Sigmoid colon (tissue), 7 donors: ENCODE measurements around the gene NDUFB6. TPM values are rescaled to one million over a fixed set of nuclear protein-coding genes. Genes with fewer than 3 reads are reported as not detected.
"Not testable (repeated sequence)": the region's sequence is repeated elsewhere in the genome, so short reads cannot be mapped to it uniquely, and the experiment has no call there.

ENCODE experiments used
- DNase-seq: peaks from one replicate; pipeline ENCODE4 v3.0.0-alpha.2; 2019
- H3K27ac ChIP-seq, 4 donors: fragments of 200-600 bp; sonication (generic); one replicate each; pipeline ENCODE4 v1.5.1; 2016 to 2019; ENCODE audit warnings: mild to moderate bottlenecking in 1 of 4
- H3K27me3 ChIP-seq, 3 donors: fragments of 200-600 bp; sonication (generic); one replicate each; pipeline ENCODE4 v1.5.1; 2019; ENCODE audit warnings: mild to moderate bottlenecking in 1 of 3
- H3K36me3 ChIP-seq, 4 donors: fragments of 200-600 bp; sonication (generic); one replicate each; pipeline ENCODE4 v1.5.1; 2016 to 2019
- H3K4me1 ChIP-seq, 4 donors: fragments of 200-600 bp; sonication (generic); one replicate each; pipeline ENCODE4 v1.5.1; 2017 to 2019
- H3K4me3 ChIP-seq, 4 donors: fragments of 200-600 bp; sonication (generic); one replicate each; pipeline ENCODE4 v1.5.1; 2017 to 2019; ENCODE audit warnings: mild to moderate bottlenecking in 2 of 4, moderate library complexity in 1 of 4
- H3K9me3 ChIP-seq, 4 donors: fragments of 200-600 bp in 3 of 4; sonication (generic) in 3 of 4; one replicate each; pipeline versions ENCODE4 v1.5.1 to v1.6.1; 2013 to 2019
- EP300 ChIP-seq, 4 donors: sonication (generic); formaldehyde crosslinking; IDR thresholded peaks; one replicate each; pipeline ENCODE4 v1.6.1; 2017; ENCODE audit warnings: antibody characterized with exemption in 4 of 4
- POLR2A ChIP-seq, 2 donors: fragments of 450-650 bp; IDR thresholded peaks; one replicate each; pipeline ENCODE4 v1.6.1; 2016; ENCODE audit warnings: antibody characterized with exemption in 2 of 2, mild to moderate bottlenecking in 2 of 2, moderate library complexity in 2 of 2
- POLR2AphosphoS5 ChIP-seq, 4 donors: sonication (generic); formaldehyde crosslinking; IDR thresholded peaks; one replicate each; pipeline ENCODE4 v1.6.1; 2017; ENCODE audit warnings: antibody characterized with exemption in 4 of 4
- WGBS, 2 donors: extraction: QIAGEN DNeasy Blood & Tissue Kit; methylation state at CpG; one replicate each; pipeline ENCODE4 v1.1.7; 2013; 5-methylcytosine and 5-hydroxymethylcytosine counted together
- intact Hi-C: fragments of 100-400 bp; cut with DNase I; formaldehyde crosslinking; loops from one replicate; pipeline ENCODE4 v1.15.1; 2023
- polyA plus RNA-seq, 3 donors: library from polyadenylated mRNA; stranded (reverse); fragments of 200-250 nt; gene quantifications; one replicate each; pipeline ENCODE4 v1.2.3, GENCODE V29; 2013
- total RNA-seq, 4 donors: library from RNA; depleted of rRNA; stranded (reverse); fragments of >200 nt; gene quantifications; one replicate each; pipeline ENCODE4 v1.1.0, GENCODE V29; 2016
- TF ChIP-seq, protein P1 (sequence below), 4 experiments: fragments of 450-650 bp in 3 of 4; fragments of 200-600 bp in 1 of 4; IDR thresholded peaks; one replicate each; pipeline ENCODE4 v1.5.1; 2016 to 2019; ENCODE audit warnings: antibody characterized with exemption in 4 of 4, mild to moderate bottlenecking in 3 of 4, moderate library complexity in 2 of 4
- donor health status: healthy with polysubstance abuse.
- donor health status: Bipolar disorder and iron deficiency.
- donor health status: healthy.

The NDUFB6 gene
- total and polyA plus RNA-seq, 7 donors, result 37.7 to 97.6 (median 66.1) TPM

DNA sequence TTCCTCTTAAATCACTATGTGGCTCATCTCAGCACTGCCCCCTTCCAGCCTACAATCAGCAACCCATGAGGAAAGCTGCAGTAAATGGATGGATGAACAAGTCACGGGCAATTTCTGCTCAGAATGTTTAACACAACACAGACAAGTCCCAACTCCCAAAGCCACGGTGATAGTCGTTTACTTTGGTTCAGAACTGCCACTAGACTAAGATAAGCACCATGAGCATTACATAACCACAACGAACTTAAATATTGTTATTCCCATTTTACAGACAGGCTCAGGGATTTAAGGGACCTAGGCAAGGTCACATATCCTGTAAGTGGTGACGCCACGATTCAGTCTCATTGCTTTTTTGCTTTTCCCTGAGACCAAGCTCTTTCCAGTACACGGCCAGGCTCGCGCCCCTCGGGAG is 22.8 kb downstream of the NDUFB6 start:
- intact Hi-C loops, result loop anchor here (2.0 kb wide), 2 partner anchors 23 kb away; partner anchors contain the start of genes NDUFB6 and RIGI
- peak overlapping the region; percentile 89 to 99 (median 94) for H3K27ac ChIP-seq
- peaks cover 0 to 32% (median 27%) of the 10 kb centered on the region in 4 donors for H3K4me1 ChIP-seq
- TF ChIP-seq POLR2A (IDR thresholded peaks at IDR 0.05) (no peak), POLR2AphosphoS5 (IDR thresholded peaks at IDR 0.05) (no peak), EP300 (IDR thresholded peaks at IDR 0.05) (no peak)
- TF ChIP-seq, protein P1, sequence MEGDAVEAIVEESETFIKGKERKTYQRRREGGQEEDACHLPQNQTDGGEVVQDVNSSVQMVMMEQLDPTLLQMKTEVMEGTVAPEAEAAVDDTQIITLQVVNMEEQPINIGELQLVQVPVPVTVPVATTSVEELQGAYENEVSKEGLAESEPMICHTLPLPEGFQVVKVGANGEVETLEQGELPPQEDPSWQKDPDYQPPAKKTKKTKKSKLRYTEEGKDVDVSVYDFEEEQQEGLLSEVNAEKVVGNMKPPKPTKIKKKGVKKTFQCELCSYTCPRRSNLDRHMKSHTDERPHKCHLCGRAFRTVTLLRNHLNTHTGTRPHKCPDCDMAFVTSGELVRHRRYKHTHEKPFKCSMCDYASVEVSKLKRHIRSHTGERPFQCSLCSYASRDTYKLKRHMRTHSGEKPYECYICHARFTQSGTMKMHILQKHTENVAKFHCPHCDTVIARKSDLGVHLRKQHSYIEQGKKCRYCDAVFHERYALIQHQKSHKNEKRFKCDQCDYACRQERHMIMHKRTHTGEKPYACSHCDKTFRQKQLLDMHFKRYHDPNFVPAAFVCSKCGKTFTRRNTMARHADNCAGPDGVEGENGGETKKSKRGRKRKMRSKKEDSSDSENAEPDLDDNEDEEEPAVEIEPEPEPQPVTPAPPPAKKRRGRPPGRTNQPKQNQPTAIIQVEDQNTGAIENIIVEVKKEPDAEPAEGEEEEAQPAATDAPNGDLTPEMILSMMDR (IDR thresholded peaks at IDR 0.05), result no peak
- 2 to 5% methylated on average over 10 of the region's 10 CpGs for WGBS, 2 donors
- no peaks in the 10 kb centered on the region for H3K9me3 ChIP-seq
- no peaks in the 10 kb centered on the region for H3K27me3 ChIP-seq
- H3K4me3 ChIP-seq, result peak overlapping the region; percentile 62 to 93 (median 84)
- no peak for DNase-seq
- H3K36me3 ChIP-seq, result no peaks in the 10 kb centered on the region

DNA sequence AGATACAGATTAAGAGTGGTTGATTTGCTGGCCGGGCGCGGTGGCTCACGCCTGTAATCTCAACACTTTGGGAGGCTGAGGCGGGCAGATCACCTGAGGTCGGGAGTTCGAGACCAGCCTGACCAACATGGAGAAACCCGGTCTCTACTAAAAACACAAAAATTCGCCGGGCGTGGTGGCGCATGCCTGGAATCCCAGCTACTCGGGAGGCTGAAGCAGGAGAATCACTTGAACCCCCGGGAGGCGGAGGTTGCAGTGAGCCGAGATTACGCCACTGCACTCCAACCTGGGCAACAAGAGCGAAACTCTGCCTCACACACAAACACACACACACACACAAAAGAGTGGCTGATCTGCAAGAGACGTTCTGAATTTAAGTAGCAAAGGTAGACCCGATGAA is 24.7 kb downstream of the NDUFB6 start:
- intact Hi-C loops, H3K27ac ChIP-seq, H3K4me3 ChIP-seq, DNase-seq, H3K9me3 ChIP-seq, H3K36me3 ChIP-seq, H3K27me3 ChIP-seq: not testable (repeated sequence)
- peaks cover 0 to 33% (median 27%) of the 10 kb centered on the region in 4 donors for H3K4me1 ChIP-seq
- WGBS, 2 donors, result 97 to 98% methylated on average over 20 of the region's 20 CpGs

DNA sequence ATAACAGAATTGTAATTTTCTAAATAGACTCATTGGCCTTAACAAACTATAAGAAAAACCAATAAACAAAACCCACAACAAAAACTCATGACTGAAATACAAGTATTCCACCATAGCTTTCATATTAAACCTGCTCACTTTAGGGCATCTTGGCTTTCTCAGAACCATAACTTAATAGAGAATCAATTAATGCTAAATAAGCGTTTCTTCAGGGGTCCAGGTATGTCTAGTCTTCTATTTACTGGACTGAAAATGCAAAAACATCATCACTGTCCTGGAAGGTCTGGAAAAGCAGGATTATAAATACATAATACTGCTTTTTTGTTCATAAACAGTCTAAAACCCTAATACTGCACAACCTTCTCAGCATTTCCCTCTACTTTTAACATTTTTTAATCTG is 27.1 kb downstream of the NDUFB6 start:
- Histone ChIP-seq H3K36me3 (peaks cover 0 to 32% (median 6%) of the 10 kb centered on the region in 4 donors), H3K4me1 (peaks cover 0 to 30% (median 22%) of the 10 kb centered on the region in 4 donors), H3K4me3 (no peak overlapping the region), H3K27ac (no peak overlapping the region), H3K27me3 (no peaks in the 10 kb centered on the region), H3K9me3 (no peaks in the 10 kb centered on the region)
- 96 to 100% methylated on average over 1 of the region's 1 CpG for WGBS, 2 donors
- DNase-seq, result no peak
- TF ChIP-seq, protein P1 (IDR thresholded peaks at IDR 0.05), result no peak
- intact Hi-C loops, result no loop called here

DNA sequence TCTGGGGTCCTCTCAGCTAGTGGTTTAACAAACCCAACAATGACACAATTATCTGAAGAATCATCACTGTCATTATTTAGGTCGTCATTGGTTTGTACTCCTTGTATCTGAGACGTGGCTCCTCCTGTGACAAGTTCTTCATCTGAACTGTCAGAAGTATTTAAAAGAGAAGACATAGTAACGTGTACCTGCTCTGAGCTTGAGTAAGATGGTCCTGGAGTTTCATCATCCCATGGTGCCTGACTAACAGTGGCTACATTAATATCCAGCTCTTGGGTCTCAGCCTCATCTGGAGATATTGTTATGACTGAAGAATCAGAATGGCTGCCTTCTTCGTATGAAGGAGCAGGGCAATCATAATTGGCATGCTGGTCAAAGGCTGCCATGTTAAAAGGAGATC is 29.9 kb downstream of the NDUFB6 start:
- WGBS, 2 donors, result 93 to 96% methylated on average over 4 of the region's 4 CpGs
- intact Hi-C loops, result no loop called here
- Histone ChIP-seq H3K4me3 (no peak overlapping the region), H3K27me3 (no peaks in the 10 kb centered on the region), H3K36me3 (peaks cover 0 to 32% (median 6%) of the 10 kb centered on the region in 4 donors), H3K4me1 (peaks cover 0 to 11% (median 2%) of the 10 kb centered on the region in 4 donors), H3K27ac (no peak overlapping the region), H3K9me3 (no peaks in the 10 kb centered on the region)
- no peak for DNase-seq
- TF ChIP-seq, protein P1 (IDR thresholded peaks at IDR 0.05), result no peak

DNA sequence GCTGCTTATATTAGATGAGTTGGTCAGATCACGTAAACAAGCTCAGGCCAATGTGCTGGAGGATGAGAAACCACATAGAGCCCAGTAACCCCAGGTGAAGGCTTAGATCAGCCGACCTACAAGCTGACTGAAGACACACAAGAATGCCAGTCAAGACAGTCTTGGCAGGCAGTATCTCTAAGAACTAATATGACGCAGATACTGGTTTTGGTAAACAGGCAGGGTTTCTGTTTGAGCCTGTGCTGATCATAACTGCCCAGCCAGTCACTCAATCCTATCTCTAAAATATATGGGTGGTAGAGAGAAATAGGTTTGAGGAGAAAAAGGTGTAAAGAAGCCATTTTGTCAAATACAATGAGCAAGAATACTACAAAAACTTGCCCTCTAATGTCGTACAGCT is 39.1 kb downstream of the NDUFB6 start:
- Histone ChIP-seq H3K27ac (no peak overlapping the region), H3K4me3 (no peak overlapping the region), H3K36me3 (peaks cover 0 to 8% (median 0%) of the 10 kb centered on the region in 4 donors), H3K4me1 (no peaks in the 10 kb centered on the region), H3K27me3 (no peaks in the 10 kb centered on the region), H3K9me3 (no peaks in the 10 kb centered on the region)
- no peak for TF ChIP-seq POLR2AphosphoS5 (IDR thresholded peaks at IDR 0.05)
- no peak for TF ChIP-seq EP300 (IDR thresholded peaks at IDR 0.05)
- no peak for TF ChIP-seq POLR2A (IDR thresholded peaks at IDR 0.05)
- TF ChIP-seq, protein P1 (IDR thresholded peaks at IDR 0.05), result no peak
- intact Hi-C loops, result no loop called here
- DNase-seq, result no peak
- WGBS, 2 donors, result 96 to 97% methylated on average over 4 of the region's 4 CpGs
